Mesendoderm (in vitro differentiated cells): ENCODE data around the gene ADGRG6.

Experiments
- DNase-seq: peaks from one replicate; pipeline ENCODE4 v3.0.0; 2013
- H2AK5ac ChIP-seq: 2 replicates; pipeline ENCODE4 v1.6.1; 2013; ENCODE audit warnings: low read length, inconsistent platforms
- H2BK120ac ChIP-seq: 2 replicates; pipeline ENCODE4 v1.6.1; 2013; ENCODE audit warnings: low read depth, mild to moderate bottlenecking, low read length, moderate library complexity, mixed read lengths
- H2BK15ac ChIP-seq: replicated peaks from 2 replicates; pipeline ENCODE4 v1.6.1; 2013; ENCODE audit warnings: low read depth, mild to moderate bottlenecking, moderate library complexity
- H2BK5ac ChIP-seq: 2 replicates; pipeline ENCODE4 v1.6.1; 2013; ENCODE audit warnings: low read length, inconsistent platforms
- H3K18ac ChIP-seq: 2 replicates; pipeline ENCODE4 v1.6.1; 2013; ENCODE audit warnings: mild to moderate bottlenecking, low read length, mixed read lengths
- H3K23ac ChIP-seq: one replicate; pipeline ENCODE4 v1.6.1; 2013; ENCODE audit warnings: low read length
- H3K27ac ChIP-seq: 2 replicates; pipeline ENCODE4 v1.5.1; 2013; ENCODE audit warnings: low read depth, mild to moderate bottlenecking, inconsistent platforms, low read length, moderate library complexity
- H3K27me3 ChIP-seq: 2 replicates; pipeline ENCODE4 v1.6.1; 2013; ENCODE audit warnings: low read length, control low read depth, mild to moderate bottlenecking, inconsistent platforms; ENCODE audit not compliant: insufficient read depth, poor library complexity
- H3K36me3 ChIP-seq: 2 replicates; pipeline ENCODE4 v1.6.1; 2013; ENCODE audit warnings: low read length, inconsistent platforms; ENCODE audit not compliant: control insufficient read depth, insufficient read depth
- H3K4ac ChIP-seq: one replicate; pipeline ENCODE4 v1.6.1; 2013; ENCODE audit warnings: low read depth, mild to moderate bottlenecking, low read length, moderate library complexity
- H3K4me1 ChIP-seq: 2 replicates; pipeline ENCODE4 v1.6.1; 2013; ENCODE audit warnings: low read depth, low read length, inconsistent platforms; ENCODE audit not compliant: control insufficient read depth
- H3K4me2 ChIP-seq: 2 replicates; pipeline ENCODE4 v1.6.1; 2013; ENCODE audit warnings: low read length
- H3K4me3 ChIP-seq: 2 replicates; pipeline ENCODE4 v1.5.1; 2013; ENCODE audit warnings: mild to moderate bottlenecking, low read length
- H3K56ac ChIP-seq: one replicate; pipeline ENCODE4 v1.6.1; 2013; ENCODE audit warnings: low read length
- H3K79me1 ChIP-seq: 2 replicates; pipeline ENCODE4 v1.6.1; 2013; ENCODE audit warnings: low read length, inconsistent platforms
- H3K79me2 ChIP-seq: 2 replicates; pipeline ENCODE4 v1.6.1; 2013; ENCODE audit warnings: mild to moderate bottlenecking, low read length; ENCODE audit not compliant: control insufficient read depth, insufficient read depth
- H3K9ac ChIP-seq: 2 replicates; pipeline ENCODE4 v1.6.1; 2013; ENCODE audit warnings: low read length, inconsistent platforms
- H4K5ac ChIP-seq: one replicate; pipeline ENCODE4 v1.6.1; 2013; ENCODE audit warnings: low read length
- H4K8ac ChIP-seq: one replicate; pipeline ENCODE4 v1.6.1; 2013; ENCODE audit warnings: low read depth, mild to moderate bottlenecking, control low read depth, low read length, moderate library complexity
- WGBS: extraction: QIAGEN DNeasy Blood & Tissue Kit; methylation state at CpG from one replicate; pipeline ENCODE4 v1.1.7; 2013; ENCODE audit warnings: low lambda C conversion rate, missing lambda C conversion rate; ENCODE audit not compliant: insufficient coverage; ENCODE audit errors: extremely low coverage; 5-methylcytosine and 5-hydroxymethylcytosine counted together

ADGRG6 gene

GRCh38 chr6:142369266-142369665, 67.5 kb downstream of the ADGRG6 start:
- no CpG with 5 or more reads among the region's 1 CpG for WGBS
- H3K4me1 ChIP-seq = no peaks in the 10 kb centered on the region
- no peak overlapping the region for H2BK120ac ChIP-seq
- H2AK5ac ChIP-seq = no peak overlapping the region
- H3K23ac ChIP-seq = no peak overlapping the region
- no peak overlapping the region for H3K18ac ChIP-seq
- H3K79me1 ChIP-seq = no peaks in the 10 kb centered on the region
- H4K5ac ChIP-seq = no peak overlapping the region
- no peak overlapping the region for H3K4me3 ChIP-seq
- no peak for DNase-seq
- no peak overlapping the region for H3K27ac ChIP-seq
- H3K79me2 ChIP-seq = no peaks in the 10 kb centered on the region
- no peak overlapping the region for H2BK15ac ChIP-seq
- H3K4ac ChIP-seq = no peak overlapping the region
- H3K4me2 ChIP-seq = no peak overlapping the region
- no peak overlapping the region for H2BK5ac ChIP-seq
- H3K56ac ChIP-seq = no peak overlapping the region
- no peak overlapping the region for H3K9ac ChIP-seq
- H4K8ac ChIP-seq = no peak overlapping the region
- no peaks in the 10 kb centered on the region for H3K27me3 ChIP-seq
- H3K36me3 ChIP-seq = no peaks in the 10 kb centered on the region

- no peaks in the 10 kb centered on the region for H3K79me1 ChIP-seq
- no peaks in the 10 kb centered on the region for H3K36me3 ChIP-seq
Measured at GRCh38 chr6:142372348-142372747, 70.5 kb downstream of the ADGRG6 start.

GRCh38 chr6:142373268-142374090, 71.7 kb downstream of the ADGRG6 start:
- no peak overlapping the region for H3K9ac ChIP-seq
- H4K8ac ChIP-seq = no peak overlapping the region
- H3K27me3 ChIP-seq = no peaks in the 10 kb centered on the region
- no CpG with 5 or more reads among the region's 2 CpGs for WGBS
- no peak overlapping the region for H3K4me3 ChIP-seq
- no peak for DNase-seq
- H3K79me2 ChIP-seq = no peaks in the 10 kb centered on the region
- H3K4me2 ChIP-seq = no peak overlapping the region
- H3K56ac ChIP-seq = no peak overlapping the region
- H3K18ac ChIP-seq = no peak overlapping the region
- no peak overlapping the region for H2BK120ac ChIP-seq
- H2AK5ac ChIP-seq = no peak overlapping the region
- H4K5ac ChIP-seq = no peak overlapping the region
- no peak overlapping the region for H3K4ac ChIP-seq
- H3K23ac ChIP-seq = no peak overlapping the region
- peaks cover 2% of the 10 kb centered on the region for H3K4me1 ChIP-seq
- H3K36me3 ChIP-seq = no peaks in the 10 kb centered on the region
- peak overlapping the region; percentile 19 for H2BK15ac ChIP-seq
- no peak overlapping the region for H2BK5ac ChIP-seq
- H3K79me1 ChIP-seq = no peaks in the 10 kb centered on the region
- H3K27ac ChIP-seq = no peak overlapping the region

More at GRCh38 chr6:142372348-142372747, 70.5 kb downstream of the ADGRG6 start:
- no peak overlapping the region for H2BK15ac ChIP-seq
- no peak overlapping the region for H3K4ac ChIP-seq
- no CpG with 5 or more reads among the region's 2 CpGs for WGBS
- H2AK5ac ChIP-seq = no peak overlapping the region
- no peak overlapping the region for H4K5ac ChIP-seq
- H3K9ac ChIP-seq = no peak overlapping the region
- H3K56ac ChIP-seq = no peak overlapping the region
- no peaks in the 10 kb centered on the region for H3K79me2 ChIP-seq
- H2BK5ac ChIP-seq = no peak overlapping the region
- H3K4me2 ChIP-seq = no peak overlapping the region
- no peaks in the 10 kb centered on the region for H3K27me3 ChIP-seq
- H3K4me1 ChIP-seq = no peaks in the 10 kb centered on the region
- DNase-seq = peak; percentile 88
- no peak overlapping the region for H3K23ac ChIP-seq
- no peak overlapping the region for H3K18ac ChIP-seq
- H3K27ac ChIP-seq = no peak overlapping the region
- no peak overlapping the region for H3K4me3 ChIP-seq
- H4K8ac ChIP-seq = no peak overlapping the region
- no peak overlapping the region for H2BK120ac ChIP-seq

DNA sequence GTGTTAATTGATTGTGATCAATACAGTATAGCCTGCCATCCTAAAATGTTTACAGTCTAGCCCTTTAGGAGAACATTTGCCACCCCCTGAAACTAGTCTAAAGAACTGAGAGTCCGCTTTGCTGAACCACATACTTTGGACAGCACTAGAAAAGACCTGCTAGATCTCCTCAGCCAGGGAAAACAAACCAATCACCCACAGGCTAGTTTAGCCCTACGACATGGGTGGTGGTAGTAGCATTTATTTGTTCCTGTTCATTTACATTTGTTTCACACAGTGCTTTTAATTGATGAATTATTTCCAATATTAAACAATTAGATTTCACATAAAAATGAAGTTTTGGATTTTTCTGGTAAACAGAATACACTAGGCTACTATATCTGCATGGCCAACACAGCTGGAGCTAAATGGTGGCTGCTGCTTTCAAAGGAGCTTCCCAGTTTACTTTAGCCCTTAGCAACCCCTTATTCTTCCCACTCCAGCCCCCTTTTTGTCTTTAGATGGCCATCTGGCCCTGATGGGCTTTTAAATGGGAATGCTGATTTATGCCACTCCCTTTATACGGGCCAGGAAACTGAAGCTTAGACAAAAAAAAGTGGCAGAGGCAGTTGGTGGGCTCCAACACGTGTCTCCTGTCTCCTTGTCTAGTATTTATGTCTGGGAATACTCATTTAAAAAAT, 72.4 kb downstream of the ADGRG6 start:
- no CpG with 5 or more reads among the region's 4 CpGs for WGBS
- Histone ChIP-seq H2BK120ac (peak overlapping the region; percentile 61), H3K18ac (no peak overlapping the region), H3K9ac (no peak overlapping the region), H3K4me2 (no peak overlapping the region), H3K4ac (no peak overlapping the region), H3K23ac (no peak overlapping the region), H3K4me1 (peaks cover 3% of the 10 kb centered on the region), H3K27me3 (no peaks in the 10 kb centered on the region), H3K56ac (no peak overlapping the region), H4K8ac (no peak overlapping the region), H3K79me2 (no peaks in the 10 kb centered on the region), H2AK5ac (no peak overlapping the region), H3K79me1 (no peaks in the 10 kb centered on the region), H2BK15ac (no peak overlapping the region), H2BK5ac (no peak overlapping the region), H3K36me3 (no peaks in the 10 kb centered on the region), H3K4me3 (no peak overlapping the region), H3K27ac (no peak overlapping the region), H4K5ac (no peak overlapping the region)
- peak; percentile 37 for DNase-seq

DNA sequence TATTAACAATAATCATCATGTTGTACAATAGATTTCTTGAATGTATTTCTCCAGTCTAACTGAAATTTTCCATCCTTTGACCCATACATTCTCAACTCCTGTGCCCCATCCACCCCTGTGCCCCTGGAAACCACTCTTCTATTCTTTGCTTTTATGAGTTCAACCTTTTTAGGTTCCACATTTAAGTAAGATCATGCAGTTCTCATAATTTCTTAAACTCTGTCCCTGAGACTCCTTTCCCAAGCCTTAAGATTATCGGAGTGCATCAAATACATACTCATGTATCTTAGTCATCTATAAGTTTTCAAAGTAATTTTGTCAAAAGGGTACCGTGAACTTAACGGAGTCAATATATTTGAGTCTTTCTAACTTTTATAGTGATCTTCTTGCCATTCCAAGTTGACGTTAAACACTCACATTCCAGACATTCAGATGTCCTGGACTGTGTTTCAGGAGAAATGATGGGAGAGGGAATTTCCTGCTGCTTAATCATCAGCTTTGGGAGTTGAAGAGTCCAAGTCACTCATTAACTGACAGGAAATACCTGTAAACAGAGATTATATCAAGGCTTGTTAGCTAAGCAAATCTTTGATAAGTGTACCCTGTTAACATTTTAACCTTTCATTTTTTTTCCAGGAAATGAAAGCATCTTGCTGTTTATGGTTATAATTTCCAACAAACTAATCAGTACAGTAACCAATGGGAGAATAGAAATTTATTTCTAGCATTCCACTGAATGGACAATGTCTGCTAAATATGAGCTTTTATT, 73.3 kb downstream of the ADGRG6 start:
- no peak overlapping the region for H2AK5ac ChIP-seq
- WGBS = no CpG with 5 or more reads among the region's 4 CpGs

More for the DNA sequence above, 73.3 kb downstream of the ADGRG6 start:
- no peak overlapping the region for H4K8ac ChIP-seq
- H2BK15ac ChIP-seq = peak overlapping the region; percentile 36
- H4K5ac ChIP-seq = no peak overlapping the region
- H3K4me3 ChIP-seq = no peak overlapping the region
- peak; percentile 66 for DNase-seq
- no peaks in the 10 kb centered on the region for H3K79me2 ChIP-seq
- no peak overlapping the region for H3K23ac ChIP-seq
- no peak overlapping the region for H2BK120ac ChIP-seq
- H3K18ac ChIP-seq = no peak overlapping the region
- no peak overlapping the region for H3K56ac ChIP-seq
- H3K79me1 ChIP-seq = no peaks in the 10 kb centered on the region
- H3K27ac ChIP-seq = no peak overlapping the region
- no peaks in the 10 kb centered on the region for H3K27me3 ChIP-seq
- H3K36me3 ChIP-seq = no peaks in the 10 kb centered on the region
- H2BK5ac ChIP-seq = no peak overlapping the region
- H3K4ac ChIP-seq = no peak overlapping the region
- H3K4me2 ChIP-seq = no peak overlapping the region
- H3K4me1 ChIP-seq = peaks cover 3% of the 10 kb centered on the region
- no peak overlapping the region for H3K9ac ChIP-seq
